Gastroesophageal sphincter (tissue), 3 donors: ENCODE results near the gene USP31.

Source experiments
- POLR2A ChIP-seq, 2 donors: fragments of 450-650 bp; IDR thresholded peaks; one replicate each; pipeline ENCODE4 v1.6.1; 2017; ENCODE audit warnings: antibody characterized with exemption in 2 of 2, mild to moderate bottlenecking in 2 of 2, moderate library complexity in 1 of 2
- TF ChIP-seq, protein P1 (sequence below), 4 experiments: fragments of 200-600 bp in 2 of 4; fragments of 450-650 bp in 2 of 4; sonication (generic) in 1 of 4; IDR thresholded peaks; one replicate each; pipeline ENCODE4 v1.5.1; 2017 to 2019; ENCODE audit warnings: antibody characterized with exemption in 4 of 4, mild to moderate bottlenecking in 2 of 4, moderate library complexity in 2 of 4

- no peak for TF ChIP-seq POLR2A (IDR thresholded peaks at IDR 0.05)
- TF ChIP-seq, protein P1, sequence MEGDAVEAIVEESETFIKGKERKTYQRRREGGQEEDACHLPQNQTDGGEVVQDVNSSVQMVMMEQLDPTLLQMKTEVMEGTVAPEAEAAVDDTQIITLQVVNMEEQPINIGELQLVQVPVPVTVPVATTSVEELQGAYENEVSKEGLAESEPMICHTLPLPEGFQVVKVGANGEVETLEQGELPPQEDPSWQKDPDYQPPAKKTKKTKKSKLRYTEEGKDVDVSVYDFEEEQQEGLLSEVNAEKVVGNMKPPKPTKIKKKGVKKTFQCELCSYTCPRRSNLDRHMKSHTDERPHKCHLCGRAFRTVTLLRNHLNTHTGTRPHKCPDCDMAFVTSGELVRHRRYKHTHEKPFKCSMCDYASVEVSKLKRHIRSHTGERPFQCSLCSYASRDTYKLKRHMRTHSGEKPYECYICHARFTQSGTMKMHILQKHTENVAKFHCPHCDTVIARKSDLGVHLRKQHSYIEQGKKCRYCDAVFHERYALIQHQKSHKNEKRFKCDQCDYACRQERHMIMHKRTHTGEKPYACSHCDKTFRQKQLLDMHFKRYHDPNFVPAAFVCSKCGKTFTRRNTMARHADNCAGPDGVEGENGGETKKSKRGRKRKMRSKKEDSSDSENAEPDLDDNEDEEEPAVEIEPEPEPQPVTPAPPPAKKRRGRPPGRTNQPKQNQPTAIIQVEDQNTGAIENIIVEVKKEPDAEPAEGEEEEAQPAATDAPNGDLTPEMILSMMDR (IDR thresholded peaks at IDR 0.05): no peak
Observed at GRCh38 chr16:23129686-23130085, 19.6 kb downstream of the USP31 start.
